IPS-20b (cell line): Measurements from ENCODE around the gene SNX25.
"Not testable (repeated sequence)": the region's sequence is repeated elsewhere in the genome, so short reads cannot be mapped to it uniquely, and the experiment has no call there.

Experiments used
- H3K27ac ChIP-seq: one replicate; pipeline ENCODE4 v1.5.1; 2013; ENCODE audit warnings: low read length
- H3K27me3 ChIP-seq: 2 replicates; pipeline ENCODE4 v1.6.1; 2013; ENCODE audit warnings: mild to moderate bottlenecking, low read length, inconsistent platforms; ENCODE audit not compliant: insufficient read depth
- H3K36me3 ChIP-seq: 2 replicates; pipeline ENCODE4 v1.6.1; 2013; ENCODE audit warnings: low read depth, mild to moderate bottlenecking, inconsistent platforms, low read length, moderate library complexity; ENCODE audit not compliant: insufficient read depth
- H3K4me1 ChIP-seq: 2 replicates; pipeline ENCODE4 v1.6.1; 2013; ENCODE audit warnings: mild to moderate bottlenecking, control low read depth, inconsistent platforms, low read length, moderate library complexity; ENCODE audit not compliant: insufficient read depth
- H3K4me3 ChIP-seq: 2 replicates; pipeline ENCODE4 v1.5.1; 2013; ENCODE audit warnings: mild to moderate bottlenecking, low read length, inconsistent platforms
- H3K9ac ChIP-seq: 2 replicates; pipeline ENCODE4 v1.6.1; 2013; ENCODE audit warnings: low read depth, mild to moderate bottlenecking, inconsistent platforms, low read length, moderate library complexity
- H3K9me3 ChIP-seq: 2 replicates; pipeline ENCODE4 v1.6.1; 2013; ENCODE audit warnings: mild to moderate bottlenecking, low read depth, low read length, inconsistent platforms; ENCODE audit not compliant: insufficient read depth

The SNX25 gene

GRCh38 chr4:185194924-185195888, 14.2 kb upstream of the SNX25 start:
- H3K27me3 ChIP-seq: no peaks in the 10 kb centered on the region

GRCh38 chr4:185196437-185196836, 13.0 kb upstream of the SNX25 start:
- H3K36me3 ChIP-seq: 0 out of 2 replicates have a peak, but pooled peaks cover 4% of the 10 kb centered on the region
- H3K4me1 ChIP-seq: peaks cover 2% of the 10 kb centered on the region; the same call in 1 of the 2 replicates
- no peaks in the 10 kb centered on the region for H3K9me3 ChIP-seq
- H3K4me3 ChIP-seq: no peak overlapping the region
- H3K27ac ChIP-seq: no peak overlapping the region
- H3K9ac ChIP-seq: no peak overlapping the region
- no peaks in the 10 kb centered on the region for H3K27me3 ChIP-seq

More at GRCh38 chr4:185194924-185195888, 14.2 kb upstream of the SNX25 start:
- no peaks in the 10 kb centered on the region for H3K9me3 ChIP-seq
- no peak overlapping the region for H3K9ac ChIP-seq
- no peak overlapping the region for H3K27ac ChIP-seq
- H3K36me3 ChIP-seq: peaks cover 13% of the 10 kb centered on the region
- H3K4me3 ChIP-seq: no peak overlapping the region
- no peaks in the 10 kb centered on the region for H3K4me1 ChIP-seq

- not testable (repeated sequence) for H3K27ac ChIP-seq, H3K27me3 ChIP-seq, H3K9ac ChIP-seq, H3K36me3 ChIP-seq, H3K9me3 ChIP-seq, H3K4me3 ChIP-seq
- peaks cover 15% of the 10 kb centered on the region; the same call in 1 of the 2 replicates for H3K4me1 ChIP-seq
These were observed 11.2 kb upstream of the SNX25 start for GRCh38 chr4:185198189-185198588.

GRCh38 chr4:185201977-185202962, 7.1 kb upstream of the SNX25 start:
- peak overlapping the region; percentile 69 for H3K4me3 ChIP-seq
- peak overlapping the region; percentile 57; the same call in 1 of the 2 replicates for H3K9ac ChIP-seq
- H3K27me3 ChIP-seq: peaks cover 13% of the 10 kb centered on the region; the same call in 1 of the 2 replicates
- H3K4me1 ChIP-seq: peaks cover 19% of the 10 kb centered on the region; the same call in 1 of the 2 replicates
- 0 out of 2 replicates have a peak, but pooled peaks cover 4% of the 10 kb centered on the region for H3K36me3 ChIP-seq
- no peaks in the 10 kb centered on the region for H3K9me3 ChIP-seq
- H3K27ac ChIP-seq: no peak overlapping the region

GRCh38 chr4:185202984-185203485, 6.4 kb upstream of the SNX25 start:
- H3K27me3 ChIP-seq: peaks cover 21% of the 10 kb centered on the region
- no peaks in the 10 kb centered on the region for H3K9me3 ChIP-seq
- no peak overlapping the region for H3K27ac ChIP-seq
- peak overlapping the region; percentile 69 for H3K4me3 ChIP-seq
- H3K36me3 ChIP-seq: 0 out of 2 replicates have a peak, but pooled peaks cover 4% of the 10 kb centered on the region
- peaks cover 19% of the 10 kb centered on the region; the same call in 1 of the 2 replicates for H3K4me1 ChIP-seq
- H3K9ac ChIP-seq: peak overlapping the region; percentile 81; the same call in 1 of the 2 replicates

- peak within 1 kb of the TSS; percentile 81; the same call in 1 of the 2 replicates for H3K9ac ChIP-seq
- H3K27me3 ChIP-seq: peaks cover 27% of the 10 kb centered on the region
- H3K36me3 ChIP-seq: 0 out of 2 replicates have a peak, but pooled peaks cover 2% of the 10 kb centered on the region
- peaks cover 19% of the 10 kb centered on the region; the same call in 1 of the 2 replicates for H3K4me1 ChIP-seq
- no peak within 1 kb of the TSS for H3K27ac ChIP-seq
- H3K4me3 ChIP-seq: peak within 1 kb of the TSS; percentile 69
- H3K9me3 ChIP-seq: no peaks in the 10 kb centered on the region
These were observed 5.7 kb upstream of the SNX25 start, which contains the start of gene CFAP97 for GRCh38 chr4:185203486-185204237. TSS of gene CFAP97 (minus strand) at chr4:185204000. CDS start at chr4:185191196, 12,804 bp downstream.

- Histone ChIP-seq H3K36me3 (no peaks in the 10 kb centered on the region), H3K4me3 (peak overlapping the region; percentile 69), H3K9ac (peak overlapping the region; percentile 45; the same call in 1 of the 2 replicates), H3K27me3 (peaks cover 31% of the 10 kb centered on the region), H3K27ac (no peak overlapping the region), H3K9me3 (no peaks in the 10 kb centered on the region), H3K4me1 (peaks cover 19% of the 10 kb centered on the region; the same call in 1 of the 2 replicates)
These were observed 5.0 kb upstream of the SNX25 start for GRCh38 chr4:185204238-185204910.

GRCh38 chr4:185205073-185205472, 4.3 kb upstream of the SNX25 start:
- Histone ChIP-seq H3K4me1 (peaks cover 19% of the 10 kb centered on the region; the same call in 1 of the 2 replicates), H3K27me3 (peaks cover 31% of the 10 kb centered on the region)
- not testable (repeated sequence) for H3K9ac ChIP-seq, H3K36me3 ChIP-seq, H3K4me3 ChIP-seq, H3K27ac ChIP-seq, H3K9me3 ChIP-seq

GRCh38 chr4:185205697-185206342, 3.6 kb upstream of the SNX25 start:
- Histone ChIP-seq H3K9ac (no peak overlapping the region), H3K9me3 (no peaks in the 10 kb centered on the region), H3K4me1 (peaks cover 19% of the 10 kb centered on the region; the same call in 1 of the 2 replicates), H3K27ac (no peak overlapping the region), H3K27me3 (peaks cover 37% of the 10 kb centered on the region), H3K36me3 (no peaks in the 10 kb centered on the region), H3K4me3 (no peak overlapping the region)

- Histone ChIP-seq H3K27ac (no peak overlapping the region), H3K9ac (no peak overlapping the region), H3K4me1 (peaks cover 18% of the 10 kb centered on the region), H3K4me3 (no peak overlapping the region), H3K9me3 (no peaks in the 10 kb centered on the region), H3K27me3 (peaks cover 51% of the 10 kb centered on the region), H3K36me3 (no peaks in the 10 kb centered on the region)
These were observed 1.9 kb upstream of the SNX25 start for GRCh38 chr4:185207466-185207865.
